Endothelial cell of umbilical vein (primary cell): ENCODE measurements around the gene LGALSL. TPM values are rescaled to one million over a fixed set of nuclear protein-coding genes. Genes with fewer than 3 reads are reported as not detected.

Experiments used
- BruUV-seq: library from RNA; stranded (reverse); fragments of 400-500 nt; replicated peaks from 2 replicates; lab custom pipeline; 2021; lab: Mats Ljungman, UMichigan
- CTCF ChIA-PET: fragments of 300-600, 350-600 bp; sonication (Branson Sonifier 250); formaldehyde crosslinking; loops from one replicate; lab custom pipeline; 2021; ENCODE audit warnings: antibody characterized with exemption, inconsistent platforms; lab: Charles Lee
- POLR2A ChIA-PET: fragments of 300-600, 350-600 bp; sonication (Branson Sonifier 250); formaldehyde crosslinking; loops from one replicate; lab custom pipeline; 2021; ENCODE audit warnings: antibody characterized with exemption, inconsistent platforms; lab: Charles Lee
- DNase-seq: peaks from one replicate; pipeline ENCODE4 v3.0.0-alpha.2; 2011; ENCODE audit warnings: low read depth, low spot score
- FAIRE-seq: peaks from 2 replicates; lab custom pipeline; 2011; peaks lifted over from hg19 to GRCh38; lab: Jason Lieb, UNC
- H2AFZ ChIP-seq: 2 replicates; pipeline ENCODE4 v1.6.0; 2012; ENCODE audit warnings: low read depth, low read length, control low read depth, inconsistent platforms
- H3K27ac ChIP-seq: 2 replicates; pipeline ENCODE4 v1.5.1; 2011; ENCODE audit warnings: low read depth, mild to moderate bottlenecking, control low read depth, low read length, moderate library complexity; ENCODE audit not compliant: insufficient read depth
- H3K27me3 ChIP-seq, 2 experiments: 2 replicates each; pipeline versions ENCODE4 v1.6.0 to v1.6.1; 2011; ENCODE audit warnings: low read length in 2 of 2, mixed read lengths in 1 of 2; ENCODE audit not compliant: control insufficient read depth in 2 of 2, insufficient read depth in 2 of 2
- H3K36me3 ChIP-seq, 2 experiments: 2 replicates in 1 of 2; 3 replicates in 1 of 2; pipeline ENCODE4 v1.5.1; 2011; ENCODE audit warnings: low read length in 2 of 2, mild to moderate bottlenecking in 1 of 2, moderate library complexity in 1 of 2; ENCODE audit not compliant: control insufficient read depth in 2 of 2, insufficient read depth in 2 of 2; ENCODE audit errors: extremely low read depth in 1 of 2
- H3K4me1 ChIP-seq: 3 replicates; pipeline ENCODE4 v1.5.1; 2011; ENCODE audit warnings: mild to moderate bottlenecking, low read length; ENCODE audit not compliant: control insufficient read depth, insufficient read depth; ENCODE audit errors: extremely low read depth
- H3K4me2 ChIP-seq: 2 replicates; pipeline ENCODE4 v1.6.1; 2011; ENCODE audit warnings: low read length, control low read depth, mixed read lengths; ENCODE audit not compliant: insufficient read depth
- H3K4me3 ChIP-seq, 3 experiments: fragments of 200-600 bp in 1 of 3; sonication (generic), shearing (Covaris generic) in 1 of 3; replicated peaks in 1 of 3; 2 replicates each; pipeline ENCODE4 v1.5.1; 2011 to 2016; ENCODE audit warnings: control low read depth in 3 of 3, low read length in 3 of 3, mild to moderate bottlenecking in 2 of 3, inconsistent platforms in 1 of 3, low read depth in 1 of 3, moderate library complexity in 1 of 3; ENCODE audit not compliant: insufficient read depth in 1 of 3
- H3K79me2 ChIP-seq: 2 replicates; pipeline ENCODE4 v1.6.0; 2012; ENCODE audit warnings: low read length, inconsistent platforms; ENCODE audit not compliant: control insufficient read depth, insufficient read depth
- H3K9ac ChIP-seq: replicated peaks from 2 replicates; pipeline ENCODE3; 2011; ENCODE audit warnings: low read length, control low read depth; ENCODE audit not compliant: insufficient read depth; ENCODE audit errors: extremely low read depth
- H3K9me1 ChIP-seq: replicated peaks from 3 replicates; pipeline ENCODE4 v1.6.0; 2011; ENCODE audit warnings: mild to moderate bottlenecking, low read length; ENCODE audit not compliant: control insufficient read depth, insufficient read depth; ENCODE audit errors: extremely low read depth
- H3K9me3 ChIP-seq: replicated peaks from 2 replicates; pipeline ENCODE4 v1.5.1; 2012; ENCODE audit warnings: low read length, inconsistent platforms; ENCODE audit not compliant: control insufficient read depth, insufficient read depth
- H4K20me1 ChIP-seq: replicated peaks from 2 replicates; pipeline ENCODE3; 2011; ENCODE audit warnings: mild to moderate bottlenecking, low read length; ENCODE audit not compliant: control insufficient read depth, insufficient read depth; ENCODE audit errors: extremely low read depth
- CTCF ChIP-seq, 2 donors: IDR thresholded peaks; 1 replicate in 1 of 2; 2 replicates in 1 of 2; pipeline ENCODE4 v1.5.1; 2011; ENCODE audit warnings: low read length in 2 of 2, mild to moderate bottlenecking in 2 of 2, moderate library complexity in 2 of 2, control low read depth in 1 of 2, inconsistent platforms in 1 of 2, low read depth in 1 of 2; ENCODE audit not compliant: insufficient read depth in 1 of 2; ENCODE audit errors: extremely low read depth in 1 of 2
- EZH2 ChIP-seq: IDR thresholded peaks from 2 replicates; pipeline ENCODE4 v1.6.1; 2012; ENCODE audit warnings: borderline replicate concordance, low read depth, mild to moderate bottlenecking, moderate library complexity, low read length, inconsistent platforms; ENCODE audit not compliant: severe bottlenecking
- FOS ChIP-seq: IDR thresholded peaks from 2 replicates; pipeline ENCODE4 v1.6.1; 2011; ENCODE audit warnings: mild to moderate bottlenecking, low read length, moderate library complexity, borderline replicate concordance; ENCODE audit not compliant: insufficient read depth
- GATA2 ChIP-seq: IDR thresholded peaks from 2 replicates; pipeline ENCODE4 v1.7.0; 2011; ENCODE audit warnings: low read depth, mild to moderate bottlenecking, moderate library complexity, mixed read lengths, low read length; ENCODE audit not compliant: insufficient read length, insufficient read depth
- JUN ChIP-seq: IDR thresholded peaks from 2 replicates; pipeline ENCODE4 v1.6.1; 2011; ENCODE audit warnings: borderline replicate concordance, low read depth; ENCODE audit not compliant: insufficient read length, insufficient read depth
- MAX ChIP-seq: IDR thresholded peaks from 2 replicates; pipeline ENCODE4 v1.6.1; 2011; ENCODE audit not compliant: insufficient read depth, insufficient read length
- MYC ChIP-seq: IDR thresholded peaks from one replicate; pipeline ENCODE4 v1.6.1; 2011; ENCODE audit warnings: mild to moderate bottlenecking, low read depth, low read length
- POLR2A ChIP-seq: IDR thresholded peaks from 2 replicates; pipeline ENCODE4 v1.6.1; 2012; ENCODE audit warnings: low read depth, mild to moderate bottlenecking, control low read depth, low read length
- POLR2AphosphoS5 ChIP-seq: IDR thresholded peaks from 2 replicates; pipeline ENCODE4 v1.6.1; 2012; ENCODE audit warnings: low read depth, mild to moderate bottlenecking, control low read depth, low read length, moderate library complexity; ENCODE audit not compliant: insufficient read depth
- dilution Hi-C: fragments of 300-500 bp; cut with MboI; formaldehyde crosslinking; loops from one replicate; pipeline ENCODE4 v1.15.0; 2019; ENCODE audit warnings: low sequenced_read_pairs; ENCODE audit not compliant: extremely low pct_ligation_motif_present
- intact Hi-C: fragments of 100-400 bp; cut with micrococcal nuclease; formaldehyde crosslinking; loops from one replicate; pipeline ENCODE4 v1.10.0; 2022
- polyA plus RNA-seq, 4 experiments: library from polyadenylated mRNA; depleted of rRNA in 3 of 4; stranded (reverse) in 3 of 4; unstranded in 1 of 4; fragments of >200 nt; gene quantifications; 2 replicates each; pipeline versions ENCODE4 v1.2.1 to v1.2.3, GENCODE V29; 2011 to 2012; ENCODE audit warnings: missing spikeins in 1 of 4
- total RNA-seq: library from RNA; stranded (reverse); gene quantifications from 2 replicates; pipeline ENCODE4 v1.2.3, GENCODE V29; 2021

Gene LGALSL
- total and polyA plus RNA-seq, 2 donors (not counting 3 experiments of a cell fraction or from before 2014, with no cell fraction given): 2.3 to 2.6 TPM

- DNase-seq: no peak
- FAIRE-seq: no peak
- dilution Hi-C loops: no loop called here
- no peaks in the 10 kb centered on the region for H3K9me1 ChIP-seq
- H3K27me3 ChIP-seq: peaks cover 9 to 20% of the 10 kb centered on the region in 2 experiments
- intact Hi-C loops: no loop called here
- no peaks in the 10 kb centered on the region for H4K20me1 ChIP-seq
- H3K9me3 ChIP-seq: no peaks in the 10 kb centered on the region
- BruUV-seq: no TSS peak
- H2AFZ ChIP-seq: no peak overlapping the region
- ChIA-PET POLR2A (no interaction called here), CTCF (interaction anchor here (1.4 kb wide), 1 partner anchor 59 kb away, joined by 3 read pairs; no protein-coding TSS in a partner anchor)
- no peak overlapping the region for H3K9ac ChIP-seq
- H3K4me3 ChIP-seq: no peak overlapping the region
- H3K79me2 ChIP-seq: no peaks in the 10 kb centered on the region
- TF ChIP-seq GATA2 (no peak), POLR2A (no peak), MAX (no peak), CTCF (IDR thresholded peaks at IDR 0.05; ENCODE audit: extremely low read depth in 1 of 2, insufficient read depth in 1 of 2, low read depth in 1 of 2, low read length in 2 of 2) (no peak), JUN (no peak), POLR2AphosphoS5 (no peak), EZH2 (no peak), FOS (no peak), MYC (no peak)
- no peak overlapping the region for H3K4me2 ChIP-seq
- no peak overlapping the region for H3K27ac ChIP-seq
- H3K4me1 ChIP-seq: no peaks in the 10 kb centered on the region
- no peaks in the 10 kb centered on the region for H3K36me3 ChIP-seq
These were observed 34.3 kb upstream of the LGALSL start for GRCh38 chr2:64419596-64420165.
